Astrocyte of the cerebellum (primary cell): ENCODE results near the gene SMIM33.
"Not testable (repeated sequence)": the region's sequence is repeated elsewhere in the genome, so short reads cannot be mapped to it uniquely, and the experiment has no call there.

Source experiments
- DNase-seq: peaks from one replicate; pipeline ENCODE4 v3.0.0-alpha.2; 2011; ENCODE audit warnings: low read depth
- H3K4me3 ChIP-seq: 2 replicates; pipeline ENCODE4 v1.5.1; 2011; ENCODE audit warnings: mild to moderate bottlenecking, low read depth, low read length, moderate library complexity
- CTCF ChIP-seq: IDR thresholded peaks from 2 replicates; pipeline ENCODE4 v1.5.1; 2012; ENCODE audit warnings: low read length, low read depth, moderate library complexity, mild to moderate bottlenecking; ENCODE audit errors: missing control alignments
- in situ Hi-C: cut with HindIII; loops from 2 replicates; pipeline ENCODE4 v1.10.0; 2017; ENCODE audit warnings: low sequenced_read_pairs

The SMIM33 gene

GRCh38 chr5:139495638-139496435, 25.0 kb downstream of the SMIM33 start:
- in situ Hi-C loops = no loop called here
- DNase-seq = no peak
- no peak overlapping the region for H3K4me3 ChIP-seq
- TF ChIP-seq CTCF = no peak

GRCh38 chr5:139501381-139501780, 30.6 kb downstream of the SMIM33 start:
- TF ChIP-seq CTCF = no peak
- no peak overlapping the region for H3K4me3 ChIP-seq
- in situ Hi-C loops = no loop called here
- no peak for DNase-seq

- H3K4me3 ChIP-seq, in situ Hi-C loops, DNase-seq: not testable (repeated sequence)
Observed at GRCh38 chr5:139503036-139503817, 32.4 kb downstream of the SMIM33 start.

- in situ Hi-C loops, DNase-seq, H3K4me3 ChIP-seq: not testable (repeated sequence)
Observed at GRCh38 chr5:139503879-139504278, 33.1 kb downstream of the SMIM33 start.

GRCh38 chr5:139504722-139505121, 33.9 kb downstream of the SMIM33 start:
- DNase-seq, in situ Hi-C loops, H3K4me3 ChIP-seq: not testable (repeated sequence)

GRCh38 chr5:139512786-139513390, 42.1 kb downstream of the SMIM33 start:
- in situ Hi-C loops = no loop called here

GRCh38 chr5:139513434-139513833, 42.6 kb downstream of the SMIM33 start:
- in situ Hi-C loops = not testable (repeated sequence)
- peak; percentile 57 for TF ChIP-seq CTCF

More at GRCh38 chr5:139512786-139513390, 42.1 kb downstream of the SMIM33 start:
- DNase-seq = no peak
- TF ChIP-seq CTCF = no peak
- H3K4me3 ChIP-seq = no peak overlapping the region

More at GRCh38 chr5:139513434-139513833, 42.6 kb downstream of the SMIM33 start:
- not testable (repeated sequence) for H3K4me3 ChIP-seq
- DNase-seq = peak; percentile 47
